ENCODE data around the gene IER3IP1.

DNA sequence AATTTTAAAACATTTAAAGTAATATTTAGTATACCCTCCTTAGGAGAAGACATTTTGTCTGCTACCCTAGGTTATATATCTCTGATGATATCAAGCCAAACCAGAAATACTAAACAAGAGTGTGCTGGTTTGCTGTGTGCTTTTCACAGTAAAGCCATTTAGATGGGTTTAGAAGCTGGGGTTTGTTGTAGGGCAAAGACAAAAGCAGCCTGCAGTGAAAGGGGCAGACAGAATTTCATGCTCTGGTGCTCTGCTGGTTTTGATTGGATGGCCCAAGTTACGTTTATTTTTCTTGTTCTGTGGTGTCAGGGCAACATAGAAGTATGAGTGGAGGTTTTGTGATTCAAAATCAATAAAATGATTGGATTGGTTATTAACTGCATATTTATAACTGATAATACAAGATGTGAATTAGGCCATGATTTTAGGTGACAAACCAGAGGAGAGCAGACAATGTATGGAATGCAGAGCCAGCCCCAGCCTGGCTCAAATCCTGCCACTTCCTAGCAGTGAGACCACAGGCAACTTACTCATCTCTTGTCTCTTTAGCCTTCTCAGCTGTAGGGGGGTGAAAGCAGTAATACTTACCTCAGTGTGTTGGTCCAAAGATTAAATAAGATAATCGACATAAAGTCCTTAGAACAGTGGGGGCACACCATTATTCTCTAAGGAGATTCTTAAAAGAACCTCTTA, 30.9 kb upstream of the IER3IP1 start:
- TF ChIP-seq, protein P1, sequence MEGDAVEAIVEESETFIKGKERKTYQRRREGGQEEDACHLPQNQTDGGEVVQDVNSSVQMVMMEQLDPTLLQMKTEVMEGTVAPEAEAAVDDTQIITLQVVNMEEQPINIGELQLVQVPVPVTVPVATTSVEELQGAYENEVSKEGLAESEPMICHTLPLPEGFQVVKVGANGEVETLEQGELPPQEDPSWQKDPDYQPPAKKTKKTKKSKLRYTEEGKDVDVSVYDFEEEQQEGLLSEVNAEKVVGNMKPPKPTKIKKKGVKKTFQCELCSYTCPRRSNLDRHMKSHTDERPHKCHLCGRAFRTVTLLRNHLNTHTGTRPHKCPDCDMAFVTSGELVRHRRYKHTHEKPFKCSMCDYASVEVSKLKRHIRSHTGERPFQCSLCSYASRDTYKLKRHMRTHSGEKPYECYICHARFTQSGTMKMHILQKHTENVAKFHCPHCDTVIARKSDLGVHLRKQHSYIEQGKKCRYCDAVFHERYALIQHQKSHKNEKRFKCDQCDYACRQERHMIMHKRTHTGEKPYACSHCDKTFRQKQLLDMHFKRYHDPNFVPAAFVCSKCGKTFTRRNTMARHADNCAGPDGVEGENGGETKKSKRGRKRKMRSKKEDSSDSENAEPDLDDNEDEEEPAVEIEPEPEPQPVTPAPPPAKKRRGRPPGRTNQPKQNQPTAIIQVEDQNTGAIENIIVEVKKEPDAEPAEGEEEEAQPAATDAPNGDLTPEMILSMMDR (IDR thresholded peaks at IDR 0.05): no peak
- no peak for TF ChIP-seq ZFX (IDR thresholded peaks at IDR 0.05; ENCODE audit: borderline replicate concordance)

Measured in 22Rv1 (cell line).